Stimulated activated CD4-positive, alpha-beta T cell treated with anti-CD3 and anti-CD28 coated beads, Interleukin-1b, Interleukin-23, amount 100 ng/mL, for 1 hour (primary cell): Measurements from ENCODE around the gene MXD4.
"Not testable (repeated sequence)": the region's sequence is repeated elsewhere in the genome, so short reads cannot be mapped to it uniquely, and the experiment has no call there.

ENCODE experiments used
- DNase-seq, 2 donors: peaks; one replicate each; pipeline ENCODE4 v3.0.0-alpha.2; 2020; ENCODE audit warnings: low read depth in 2 of 2

The MXD4 gene

DNA sequence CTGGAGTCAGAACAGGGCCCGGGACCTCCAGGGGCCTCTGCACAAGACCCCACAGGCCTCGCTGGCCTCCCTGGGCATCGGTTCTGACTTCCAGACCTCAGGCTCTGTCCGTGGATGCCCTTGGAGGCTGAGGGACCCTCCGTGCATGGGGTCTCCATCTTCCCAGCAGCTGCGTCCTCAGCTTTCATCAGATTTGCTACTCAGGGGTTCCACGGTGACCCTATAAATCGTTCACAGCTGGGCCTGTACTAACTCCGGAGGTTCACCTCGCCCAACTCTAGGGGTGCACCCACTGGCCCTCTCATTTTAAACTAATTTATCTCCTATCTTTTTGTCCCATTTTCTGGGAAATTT lies 13.1 kb upstream of the MXD4 start:
- not testable (repeated sequence) for DNase-seq

DNA sequence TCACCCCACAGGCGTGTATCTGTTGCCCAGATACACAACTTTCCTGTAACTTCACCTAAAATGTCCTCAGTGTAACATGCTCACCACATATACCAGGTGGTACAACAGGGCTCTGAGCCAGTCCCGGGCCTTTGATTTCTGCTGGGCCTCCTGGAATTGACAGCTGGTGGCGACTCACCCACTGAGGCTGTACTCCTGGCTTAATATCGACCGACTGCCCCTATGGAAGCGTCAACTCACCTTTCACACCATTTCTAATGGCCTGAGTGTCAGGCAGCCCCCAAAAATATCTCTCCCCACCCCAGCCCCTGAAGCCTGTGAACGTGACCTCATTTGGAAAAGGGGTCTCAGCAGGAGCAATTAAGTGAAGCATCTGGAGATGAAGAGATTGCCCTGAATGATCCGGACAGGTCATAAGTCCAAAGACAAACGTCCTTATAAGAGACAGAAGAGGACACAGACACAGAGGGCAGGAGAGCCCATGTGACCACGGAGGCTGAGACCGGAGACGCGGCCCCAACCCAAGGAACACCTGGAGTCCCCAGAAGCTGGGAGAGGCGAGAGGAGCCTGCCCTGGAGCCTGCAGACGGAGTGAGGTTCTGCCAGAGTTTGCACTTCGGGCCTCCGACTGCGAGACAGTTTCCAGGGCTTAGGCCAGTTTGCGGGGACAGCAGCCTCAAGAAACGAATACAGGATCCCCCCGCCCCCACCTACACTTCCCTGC lies 12.6 kb upstream of the MXD4 start:
- no peak for DNase-seq

DNA sequence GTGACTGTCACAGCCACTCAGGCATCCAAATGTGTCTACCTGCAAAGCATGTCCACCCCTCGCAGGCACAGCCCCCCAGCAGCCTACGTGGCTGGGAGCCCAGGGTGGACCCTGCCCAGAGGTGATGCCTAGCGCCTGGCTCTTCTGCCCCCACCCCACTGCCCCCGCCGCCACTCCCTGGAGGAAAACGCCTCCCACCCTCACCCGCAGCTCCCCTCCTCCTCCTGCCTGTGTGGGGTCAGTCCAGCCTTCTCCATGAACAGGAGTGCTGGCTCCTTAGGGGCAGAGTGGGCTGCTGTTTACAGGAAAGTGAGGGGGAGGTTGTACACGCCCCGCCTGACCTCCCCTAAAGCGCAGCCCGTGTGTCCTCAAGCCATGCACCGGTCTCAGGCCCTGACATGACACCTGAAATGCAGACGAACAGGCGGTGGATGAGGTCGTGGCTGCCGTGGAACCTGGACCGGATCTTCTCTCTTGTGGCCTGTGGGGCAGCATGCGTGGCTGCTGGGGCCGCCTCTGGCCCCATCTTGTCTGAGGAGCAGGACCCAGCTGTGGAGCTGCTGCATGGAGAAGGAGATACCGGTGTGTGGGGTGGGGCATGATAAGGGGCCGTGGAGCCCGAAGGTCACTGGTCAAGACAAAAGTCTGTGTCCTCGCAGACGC lies 11.9 kb upstream of the MXD4 start:
- DNase-seq = no peak

DNA sequence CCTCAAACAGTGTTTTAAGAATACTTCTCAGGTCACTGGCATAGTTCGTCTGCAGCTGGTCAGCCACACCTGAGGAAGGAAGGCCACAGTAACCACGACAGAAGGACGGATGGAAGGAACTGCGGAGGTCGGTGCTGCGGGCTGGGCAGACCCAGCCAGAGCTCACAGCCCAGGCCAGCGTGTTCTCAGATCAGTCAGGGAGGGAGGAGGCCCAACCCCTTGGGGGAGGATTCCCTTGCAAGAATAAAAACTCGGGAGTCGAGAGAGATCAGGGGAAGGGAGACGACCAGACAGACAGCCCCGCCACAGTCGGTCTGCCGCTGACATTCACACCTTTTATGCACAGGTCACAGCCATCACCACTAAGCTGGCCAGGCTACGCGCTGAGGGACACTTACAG lies 11.3 kb upstream of the MXD4 start:
- DNase-seq = no peak

DNA sequence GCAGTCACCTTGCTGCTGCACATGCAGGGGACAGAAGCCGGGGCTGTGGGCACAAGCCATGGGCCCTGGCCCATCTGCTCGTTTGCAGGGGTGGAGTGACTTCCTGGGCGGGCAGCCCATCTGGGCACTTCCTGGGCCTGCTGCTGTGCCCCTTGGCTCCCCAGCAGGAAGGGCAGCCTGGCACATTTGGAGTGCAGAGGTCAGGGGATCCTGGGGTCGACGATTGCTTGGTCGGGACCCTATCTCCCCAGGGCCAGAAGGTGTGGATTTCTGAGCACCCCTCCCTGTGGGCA lies 10.9 kb upstream of the MXD4 start:
- no peak for DNase-seq

DNA sequence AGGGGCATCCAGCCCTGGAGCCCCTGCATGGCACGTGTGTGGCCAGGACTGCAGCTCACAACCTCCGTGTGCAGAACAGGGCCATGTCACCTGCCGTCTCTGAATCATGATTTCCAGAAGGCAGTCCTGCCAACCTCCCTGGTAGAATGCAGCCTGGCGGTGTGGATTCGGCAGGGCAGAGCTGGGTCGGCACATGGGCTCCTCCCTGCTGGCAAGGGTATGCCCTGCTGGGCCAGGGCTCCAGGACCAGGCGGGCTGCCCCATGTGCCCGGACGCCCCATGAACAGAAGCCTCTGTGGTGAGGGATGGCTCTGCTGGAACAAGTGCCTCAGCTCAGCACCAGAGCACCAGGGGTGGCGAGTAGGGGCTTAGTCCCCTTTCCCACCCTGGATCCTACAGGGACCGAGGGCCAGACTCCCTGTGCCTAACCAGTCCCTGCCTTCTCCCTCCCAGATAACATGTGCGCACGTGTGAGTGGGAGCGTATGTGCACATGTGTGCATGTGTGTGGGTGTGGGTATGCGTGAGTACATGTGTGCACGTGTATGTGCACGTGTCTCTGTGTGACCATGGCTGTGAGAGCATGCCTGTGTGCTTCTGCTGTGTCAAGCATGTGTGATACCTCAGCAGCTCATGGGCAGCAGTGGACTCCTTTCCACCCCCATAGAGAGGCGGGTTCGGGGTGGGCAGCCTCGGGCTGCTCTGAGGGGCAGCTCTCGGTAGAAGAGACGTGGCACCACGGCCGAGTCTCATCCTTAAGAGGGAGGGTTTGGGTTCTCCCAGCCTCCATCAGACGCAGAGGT lies 10.3 kb upstream of the MXD4 start:
- no peak for DNase-seq

DNA sequence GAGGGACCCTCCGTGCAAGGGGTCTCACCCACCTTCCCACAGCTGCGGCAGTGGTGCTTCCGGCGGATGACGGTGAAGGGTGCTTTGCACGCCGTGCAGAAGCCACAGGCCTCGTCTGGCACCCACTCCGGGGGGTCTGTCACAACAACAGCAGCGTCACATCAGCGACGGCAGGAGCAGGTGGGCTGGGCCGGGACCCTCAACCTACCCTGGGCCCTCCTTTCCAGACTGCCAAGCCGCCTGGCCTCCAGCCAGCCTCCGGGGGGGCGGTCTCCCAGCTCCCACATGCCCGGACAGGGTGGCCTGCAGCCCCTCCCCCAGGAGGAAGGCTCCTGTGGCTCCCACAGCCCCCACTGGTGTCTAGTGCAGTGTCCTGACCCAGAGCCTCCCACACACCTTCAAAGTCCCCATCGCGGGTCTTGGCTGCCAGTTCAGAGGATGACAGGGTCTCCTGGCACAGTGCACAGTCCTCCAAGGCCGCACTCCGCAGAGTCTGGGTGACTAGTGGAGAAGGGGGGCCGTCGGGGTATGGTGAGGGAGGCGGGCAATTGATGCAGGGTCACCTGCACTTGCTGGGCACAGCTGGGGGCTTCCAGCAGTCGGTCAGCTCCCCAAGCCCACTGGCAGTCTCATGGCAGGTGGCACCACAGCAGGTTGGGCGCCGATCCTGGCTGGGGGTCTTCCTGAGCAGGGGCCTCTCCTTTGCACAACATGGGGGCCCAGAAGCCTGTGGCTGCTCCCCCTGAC lies 9.5 kb upstream of the MXD4 start:
- no peak for DNase-seq

DNA sequence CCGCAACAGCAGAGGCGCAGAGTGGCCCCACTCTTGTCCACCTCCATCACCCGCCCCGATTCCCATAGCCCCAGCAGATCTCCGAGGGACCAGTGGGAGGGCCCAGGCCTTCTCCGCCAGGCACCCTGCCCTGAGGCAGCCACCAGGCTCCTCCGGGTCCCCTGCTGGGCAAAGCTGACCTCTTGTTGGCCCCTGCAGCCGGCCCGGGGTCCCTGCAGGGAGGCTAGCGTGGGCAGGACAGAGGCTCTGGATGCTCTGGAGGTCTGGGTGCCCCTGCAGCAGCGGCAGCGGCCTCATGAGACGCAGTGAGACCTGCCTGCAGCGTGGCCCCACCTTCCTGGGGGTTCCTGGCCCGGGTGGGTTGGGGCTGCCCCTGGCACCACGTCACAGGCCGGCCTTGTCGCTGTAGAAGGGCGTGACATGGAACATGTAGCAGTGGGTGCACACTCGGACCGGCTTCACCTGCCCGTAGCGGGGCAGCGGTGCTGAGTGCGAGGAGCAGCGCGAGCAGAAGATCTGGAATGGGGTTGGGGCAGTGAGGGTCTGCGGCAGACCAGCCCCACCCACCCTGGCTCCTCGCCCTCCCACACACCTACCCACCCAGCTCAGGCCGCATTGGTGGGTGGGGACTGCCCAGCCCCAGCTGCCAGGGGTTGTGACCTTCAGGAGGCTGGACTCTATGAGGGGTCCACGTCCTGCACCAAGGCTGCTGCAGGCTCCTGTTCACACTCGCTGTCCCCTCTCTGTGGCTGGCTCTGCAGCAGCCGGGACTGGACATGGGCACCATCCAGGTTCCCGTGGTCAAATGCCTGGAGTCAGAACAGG lies 8.6 kb upstream of the MXD4 start:
- DNase-seq = no peak

DNA sequence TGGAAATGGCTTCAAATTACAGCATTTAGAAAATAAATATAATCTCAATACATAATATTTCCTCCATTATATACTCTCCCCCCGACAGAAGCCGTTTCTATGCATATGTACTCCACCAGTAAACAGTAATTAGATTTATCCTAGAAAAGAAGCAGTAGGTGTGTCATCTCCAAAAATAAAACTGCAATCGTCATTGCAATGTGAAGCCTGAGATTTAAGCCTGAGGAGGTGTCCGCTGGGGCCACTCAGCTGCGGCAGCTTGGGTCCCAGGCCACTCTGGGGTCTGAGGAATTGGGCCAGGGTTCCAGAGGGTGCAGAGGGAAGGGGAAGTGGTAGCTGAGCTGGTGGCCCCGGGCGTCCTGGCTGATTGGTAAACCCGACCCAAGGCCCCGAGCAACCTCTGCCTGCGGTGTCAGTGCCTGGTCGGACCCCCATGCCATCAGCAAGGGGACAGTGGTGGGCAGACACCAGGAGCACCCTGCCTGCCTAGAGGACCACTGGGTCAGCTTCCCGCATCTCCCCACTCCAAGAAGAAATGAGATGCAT lies 7.8 kb upstream of the MXD4 start:
- DNase-seq = no peak

DNA sequence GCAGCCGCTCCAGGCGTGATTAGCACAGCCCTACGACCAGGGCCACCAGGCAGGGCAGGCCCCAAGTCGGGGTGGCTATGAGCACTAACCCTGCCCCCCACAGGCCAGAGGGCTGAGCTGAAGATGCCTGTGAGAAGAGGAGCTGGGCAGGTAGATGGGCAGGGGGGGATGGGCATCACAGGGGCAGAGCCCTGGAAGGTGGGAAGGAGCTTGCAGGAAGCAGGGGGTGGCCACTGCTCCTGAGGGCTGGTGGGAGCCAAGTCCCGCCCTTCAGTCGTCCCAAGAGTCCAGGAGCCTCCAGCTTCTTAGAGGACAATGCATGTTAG lies 7.3 kb upstream of the MXD4 start:
- DNase-seq = no peak

DNA sequence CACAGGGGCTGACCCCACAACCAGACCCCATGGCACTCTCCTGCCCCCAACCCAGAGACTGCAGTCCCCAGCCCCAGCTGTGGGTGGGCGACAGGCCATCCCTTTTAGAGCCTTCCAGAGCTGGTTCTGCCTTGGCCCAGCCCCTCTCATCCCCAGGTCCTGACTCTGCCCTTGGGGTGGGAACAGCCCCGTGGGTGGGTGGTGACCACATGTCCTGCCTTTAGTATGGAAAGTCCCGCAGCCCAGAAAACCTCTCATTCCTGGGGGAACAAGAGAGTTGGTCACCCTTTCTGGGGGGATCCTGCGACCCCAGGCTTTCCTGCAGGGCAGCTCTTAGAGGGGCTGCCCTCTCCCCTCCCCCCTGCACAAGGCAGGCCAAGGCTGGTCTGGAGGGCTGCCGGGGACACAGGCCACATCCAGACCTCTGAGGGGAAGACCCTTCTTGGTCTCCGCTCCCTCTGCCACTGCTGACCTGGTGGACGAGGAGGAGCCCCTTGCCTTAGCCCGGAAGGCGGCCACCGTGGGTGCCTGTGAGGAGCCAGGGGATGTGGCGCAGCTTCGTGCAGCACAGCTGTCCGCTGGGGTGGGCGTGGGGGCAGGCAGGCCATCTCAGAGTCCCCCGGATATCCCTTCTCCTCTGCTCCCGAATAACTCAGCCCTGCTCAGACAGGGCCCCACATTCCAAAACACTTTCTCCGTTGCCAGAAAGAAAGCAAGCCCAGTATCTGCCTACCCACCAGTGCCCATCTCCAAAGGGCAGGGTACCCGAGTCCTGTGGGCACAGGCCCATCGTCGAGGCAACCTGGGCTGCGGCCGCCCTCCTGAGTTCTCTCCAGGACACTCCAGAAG lies 6.7 kb upstream of the MXD4 start:
- no peak for DNase-seq

DNA sequence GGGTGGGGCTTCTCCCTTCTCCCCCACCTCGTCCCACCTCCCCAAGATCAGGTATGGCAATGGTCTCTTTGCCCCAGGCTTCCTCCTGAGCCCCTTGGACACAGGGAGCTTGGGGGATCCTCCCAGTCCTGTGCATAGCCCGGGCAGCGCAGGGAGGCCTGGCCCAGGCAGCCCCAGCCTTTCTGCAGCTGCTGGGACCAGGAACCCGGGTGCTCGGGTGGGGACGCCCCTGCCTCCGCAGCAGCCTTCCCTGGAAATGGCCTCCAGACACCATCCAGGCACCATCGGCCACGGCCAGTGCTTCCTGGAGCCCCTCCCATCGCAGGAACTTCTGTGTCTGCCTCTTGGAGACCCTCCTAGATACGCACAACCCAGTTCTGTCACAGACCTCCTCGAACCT lies 5.9 kb upstream of the MXD4 start:
- DNase-seq = no peak

DNA sequence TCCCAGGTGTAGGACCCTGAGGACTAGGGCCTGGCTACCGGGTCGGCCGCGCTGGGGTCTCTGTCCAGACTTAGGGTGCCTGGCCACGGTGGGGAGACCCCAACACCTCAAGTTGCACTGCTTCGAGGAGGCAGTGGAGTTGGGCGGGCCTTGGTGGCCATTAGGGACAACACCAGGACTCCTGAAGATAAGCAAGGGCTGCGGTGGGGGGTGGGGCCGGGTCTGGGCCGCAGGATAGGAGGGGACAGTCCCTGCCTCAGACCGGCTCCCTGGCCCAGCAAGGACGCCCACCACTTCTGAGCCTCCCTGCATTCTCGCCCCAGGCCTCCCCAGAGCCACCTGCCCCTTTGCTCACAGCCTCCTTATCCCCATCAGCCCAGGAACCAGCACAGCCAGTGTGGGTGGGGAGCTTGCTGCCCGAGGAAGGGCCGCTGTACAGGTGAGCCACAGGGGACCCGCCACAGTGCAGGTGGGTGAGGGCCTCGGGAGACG lies 5.5 kb upstream of the MXD4 start:
- no peak for DNase-seq

DNA sequence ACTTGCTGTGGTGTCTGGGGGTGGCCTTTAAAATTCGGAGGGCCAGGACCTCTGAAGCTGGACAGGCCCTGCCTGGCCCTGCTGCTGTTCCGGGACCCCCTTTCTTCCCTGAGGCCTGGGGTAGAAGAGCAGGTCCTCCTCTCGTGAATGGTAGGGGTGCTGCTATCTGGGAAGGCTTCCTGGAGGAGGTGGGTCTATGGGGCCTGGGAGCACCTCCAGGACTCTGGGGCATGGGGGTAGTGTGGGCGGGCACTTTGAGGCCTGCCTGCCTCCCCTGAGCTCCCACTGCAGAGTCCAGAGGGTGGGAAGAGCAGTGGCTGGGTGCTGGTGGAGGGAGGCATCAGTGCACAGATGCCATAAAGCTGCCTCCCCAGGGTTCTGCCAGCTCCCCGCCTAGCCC lies 4.9 kb upstream of the MXD4 start:
- no peak for DNase-seq

DNA sequence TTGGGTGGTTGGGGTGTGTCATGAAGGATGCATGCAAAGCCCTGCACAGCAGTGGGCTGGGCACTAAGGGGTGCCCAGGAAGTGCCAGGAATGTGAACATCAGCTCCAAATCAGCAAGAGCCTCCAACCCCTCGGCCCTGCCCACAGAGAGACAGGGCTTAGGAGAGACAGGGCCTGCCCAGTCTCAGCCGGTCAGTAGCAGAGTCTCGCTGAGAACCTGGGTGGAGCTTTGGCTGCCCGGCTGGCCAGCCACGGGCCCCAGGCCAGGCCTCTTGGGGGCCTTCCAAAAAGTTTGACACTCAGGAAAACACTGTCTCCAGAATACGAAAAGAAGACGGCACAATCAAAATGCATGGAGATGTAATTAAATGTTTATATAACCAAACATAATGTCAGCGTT lies 4.3 kb upstream of the MXD4 start:
- no peak for DNase-seq

DNA sequence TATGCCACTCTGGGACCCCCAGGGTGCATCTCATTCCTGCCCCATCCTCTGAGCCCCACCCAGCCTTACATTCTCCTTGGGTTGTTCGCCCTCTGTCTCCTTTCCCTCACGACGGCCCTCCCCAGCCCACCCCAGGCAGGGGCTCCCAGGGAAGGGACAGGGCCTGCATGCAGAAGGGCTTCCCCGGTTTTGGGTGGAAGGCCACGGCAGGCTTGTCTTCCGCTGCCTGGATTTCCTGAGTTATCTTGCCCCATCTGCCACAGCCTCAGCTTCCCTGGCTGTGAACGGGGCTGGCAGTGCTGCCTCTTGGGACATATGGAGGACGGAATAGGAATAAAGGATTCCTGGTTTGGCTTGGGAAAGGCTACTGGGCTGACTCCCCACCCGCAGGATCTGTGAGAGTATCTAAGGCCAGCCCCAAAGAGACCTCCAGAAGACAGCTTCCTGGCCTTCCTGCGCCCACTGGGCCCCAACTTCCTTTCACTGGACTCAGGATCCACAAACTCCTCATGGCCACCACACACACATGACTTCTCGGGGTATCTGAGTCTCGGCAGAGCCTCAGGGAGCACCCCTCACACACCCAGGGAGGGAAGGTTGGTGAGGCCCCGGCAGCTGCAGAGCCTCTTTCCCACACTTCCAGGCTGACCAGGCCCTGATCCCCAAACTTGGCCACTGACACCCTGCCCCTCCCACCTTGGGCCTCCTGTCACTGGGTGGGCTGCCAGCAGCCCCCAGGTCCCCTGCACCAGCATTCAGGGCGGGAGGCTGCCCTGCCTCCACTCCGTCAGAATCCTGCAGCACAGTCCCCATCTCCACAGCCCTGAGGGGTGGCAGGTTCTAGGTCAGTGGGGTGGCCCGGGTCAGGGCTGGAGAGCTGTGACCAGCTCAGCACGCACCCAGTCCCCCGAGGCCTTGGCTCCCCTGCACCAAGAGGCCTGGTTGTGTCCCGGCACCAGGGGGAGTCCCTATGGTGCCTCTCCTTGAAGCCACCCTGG lies 3.5 kb upstream of the MXD4 start:
- DNase-seq = no peak

DNA sequence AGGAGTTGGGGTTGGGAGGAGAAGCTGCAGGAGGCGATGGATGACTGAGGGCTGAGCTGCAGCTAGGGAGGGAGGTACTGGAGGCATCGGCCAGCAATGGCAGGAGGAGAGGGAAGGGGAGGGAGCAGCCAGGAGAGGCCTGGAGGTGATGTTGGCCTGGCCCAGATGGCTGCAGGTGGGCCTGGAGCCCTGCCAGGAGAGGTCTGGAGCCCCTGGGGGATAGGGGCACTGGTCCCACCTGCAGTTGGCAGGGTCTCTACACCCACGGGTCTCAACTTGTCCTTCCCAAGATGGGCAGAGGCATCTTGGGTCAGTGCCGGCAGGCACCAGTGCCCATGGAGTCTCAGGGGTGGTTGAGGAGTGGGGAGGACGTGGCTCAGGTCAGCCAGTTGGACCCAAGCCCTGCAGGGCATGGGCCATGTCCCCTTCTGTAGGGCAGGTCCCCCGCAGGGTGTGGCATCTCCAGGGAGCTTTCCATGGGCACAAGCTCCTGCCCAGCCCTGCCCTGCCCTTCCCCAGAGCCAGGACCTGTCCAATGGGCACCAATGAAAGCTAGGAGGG lies 2.7 kb upstream of the MXD4 start:
- no peak for DNase-seq

DNA sequence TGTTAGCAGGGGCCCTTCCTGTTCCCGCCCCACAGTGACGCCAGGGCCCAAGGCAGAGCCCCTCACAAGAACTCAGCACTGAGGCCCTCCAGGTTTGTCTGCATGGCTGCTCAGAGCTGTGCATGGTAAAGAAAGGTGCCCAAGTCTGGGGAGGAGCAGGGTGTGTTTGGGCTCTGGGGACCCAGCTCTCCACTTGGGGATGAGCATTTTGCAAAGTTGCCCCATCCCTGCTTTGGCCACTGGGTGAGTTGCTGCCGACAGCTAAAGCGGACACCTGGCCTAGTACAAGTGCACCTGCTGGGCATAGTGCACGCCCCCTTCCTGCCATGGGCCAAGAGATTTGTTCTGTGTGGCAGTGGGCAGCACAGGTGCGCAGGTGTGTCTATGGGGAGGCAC lies 2.0 kb upstream of the MXD4 start:
- no peak for DNase-seq

DNA sequence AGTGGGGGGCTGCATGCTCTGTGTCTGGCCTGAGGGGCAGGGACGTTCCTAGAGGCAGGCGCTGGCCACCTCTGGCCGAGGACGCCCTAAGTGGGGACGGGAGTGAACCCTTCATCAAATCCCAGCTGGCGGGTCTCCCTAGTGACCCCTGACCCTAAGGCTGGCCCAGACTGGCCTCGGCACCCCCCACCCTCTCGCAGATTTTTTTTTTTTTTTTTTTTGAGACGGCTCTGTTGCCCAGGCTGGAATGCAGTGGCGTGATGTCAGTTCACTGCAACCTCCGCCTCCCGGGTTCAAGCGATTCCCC lies 988 bp upstream of the MXD4 start:
- no peak for DNase-seq
